Neural progenitor cell (in vitro differentiated cells): ENCODE data around the gene PLEKHM1. TPM values are rescaled to one million over a fixed set of nuclear protein-coding genes. Genes with fewer than 3 reads are reported as not detected.

Source experiments
- DNase-seq: peaks from one replicate; pipeline ENCODE4 v3.0.0-alpha.2; 2016; ENCODE audit warnings: low spot score
- H2AFZ ChIP-seq: fragments of 200-600 bp; sonication (generic); replicated peaks from 2 replicates; pipeline ENCODE4 v1.6.1; 2016; ENCODE audit warnings: antibody characterized with exemption
- H3F3A ChIP-seq: fragments of 200-600 bp; sonication (generic); 2 replicates; pipeline ENCODE4 v1.6.1; 2016; ENCODE audit warnings: antibody characterized with exemption, low read depth
- H3K27ac ChIP-seq: fragments of 200-600 bp; sonication (generic); 2 replicates; pipeline ENCODE4 v1.5.1; 2016; ENCODE audit warnings: mild to moderate bottlenecking
- H3K27me3 ChIP-seq: fragments of 200-600 bp; sonication (generic); 2 replicates; pipeline ENCODE4 v1.6.1; 2016; ENCODE audit warnings: mild to moderate bottlenecking, moderate library complexity
- H3K36me3 ChIP-seq: fragments of 200-600 bp; sonication (generic); 2 replicates; pipeline ENCODE4 v1.5.1; 2016
- H3K4me1 ChIP-seq: fragments of 200-600 bp; sonication (generic); 2 replicates; pipeline ENCODE4 v1.6.1; 2016; ENCODE audit warnings: mixed run types
- H3K4me2 ChIP-seq: fragments of 200-600 bp; sonication (generic); 2 replicates; pipeline ENCODE4 v1.6.1; 2016
- H3K4me3 ChIP-seq: fragments of 200-600 bp; sonication (generic); 2 replicates; pipeline ENCODE4 v1.5.1; 2016
- H3K79me2 ChIP-seq: fragments of 200-600 bp; sonication (generic); 2 replicates; pipeline ENCODE4 v1.6.1; 2016; ENCODE audit warnings: low read depth
- H3K9ac ChIP-seq: fragments of 200-600 bp; sonication (generic); 2 replicates; pipeline ENCODE4 v1.6.1; 2016
- H3K9me3 ChIP-seq: fragments of 200-600 bp; sonication (generic); 2 replicates; pipeline ENCODE4 v1.5.1; 2016; ENCODE audit warnings: low read depth
- H4K20me1 ChIP-seq: fragments of 200-600 bp; sonication (generic); 2 replicates; pipeline ENCODE4 v1.6.1; 2016; ENCODE audit warnings: low read depth
- H3K27ac Mint-ChIP-seq: 3 replicates; pipeline ENCODE4 v1.8.0; 2021; ENCODE audit warnings: mixed read lengths
- H3K27me3 Mint-ChIP-seq: 2 replicates; pipeline ENCODE4 v1.8.0; 2022; ENCODE audit warnings: low read depth, mild to moderate bottlenecking, inconsistent platforms, moderate library complexity, mixed read lengths; ENCODE audit not compliant: insufficient read depth
- H3K36me3 Mint-ChIP-seq: 3 replicates; pipeline ENCODE4 v1.8.0; 2021; ENCODE audit warnings: mixed read lengths
- H3K4me1 Mint-ChIP-seq: 3 replicates; pipeline ENCODE4 v1.8.0; 2021; ENCODE audit warnings: mixed read lengths
- H3K4me3 Mint-ChIP-seq: 3 replicates; pipeline ENCODE4 v1.8.0; 2021; ENCODE audit warnings: mild to moderate bottlenecking, moderate library complexity, mixed read lengths
- H3K9me3 Mint-ChIP-seq: 3 replicates; pipeline ENCODE4 v1.8.0; 2020; ENCODE audit warnings: mixed read lengths
- CTCF ChIP-seq: fragments of 200-600 bp; sonication (generic); IDR thresholded peaks from 2 replicates; pipeline ENCODE4 v1.5.1; 2017; ENCODE audit warnings: antibody characterized with exemption, mild to moderate bottlenecking
- EZH2 ChIP-seq: fragments of 200-600 bp; sonication (generic); IDR thresholded peaks from 2 replicates; pipeline ENCODE4 v1.6.1; 2017; ENCODE audit warnings: antibody characterized with exemption, mild to moderate bottlenecking, moderate library complexity
- EZH2phosphoT487 ChIP-seq: fragments of 200-600 bp; sonication (generic); IDR thresholded peaks from 2 replicates; pipeline ENCODE4 v1.6.1; 2017; ENCODE audit warnings: antibody characterized with exemption
- total RNA-seq: library from RNA; depleted of rRNA; stranded (reverse); fragments of >200 nt; gene quantifications from 2 replicates; pipeline ENCODE4 v1.2.3, GENCODE V29; 2015; ENCODE audit warnings: low replicate concordance

Gene PLEKHM1
- total RNA-seq, 1 donor from 2014 or later = 7.0 TPM

GRCh38 chr17:45424769-45425124, 65.8 kb downstream of the PLEKHM1 start:
- H3K27me3 Mint-ChIP-seq = peaks cover 20% of the 10 kb centered on the region
- TF ChIP-seq EZH2 = no peak
- TF ChIP-seq CTCF = no peak
- TF ChIP-seq EZH2phosphoT487 = no peak
- H3K9me3 ChIP-seq = no peaks in the 10 kb centered on the region
- peaks cover 15% of the 10 kb centered on the region for H4K20me1 ChIP-seq
- peaks cover 17% of the 10 kb centered on the region for H3F3A ChIP-seq
- H3K9ac ChIP-seq = no peak overlapping the region
- H3K36me3 ChIP-seq = no peaks in the 10 kb centered on the region
- no peaks in the 10 kb centered on the region for H3K79me2 ChIP-seq
- H3K4me2 ChIP-seq = no peak overlapping the region
- no peak overlapping the region for H3K4me3 ChIP-seq
- no peak overlapping the region for H3K27ac Mint-ChIP-seq
- peaks cover 19% of the 10 kb centered on the region for H3K4me1 Mint-ChIP-seq
- H3K9me3 Mint-ChIP-seq = no peaks in the 10 kb centered on the region
- no peak overlapping the region for H2AFZ ChIP-seq
- H3K27ac ChIP-seq = no peak overlapping the region
- peaks cover 39% of the 10 kb centered on the region for H3K27me3 ChIP-seq
- peak overlapping the region; percentile 24 for H3K4me3 Mint-ChIP-seq
- H3K4me1 ChIP-seq = peaks cover 19% of the 10 kb centered on the region
- no peak for DNase-seq
- no peaks in the 10 kb centered on the region for H3K36me3 Mint-ChIP-seq

GRCh38 chr17:45423975-45424335, 66.6 kb downstream of the PLEKHM1 start:
- Histone ChIP-seq H3K27me3 (peaks cover 31% of the 10 kb centered on the region), H3K9me3 (no peaks in the 10 kb centered on the region), H3F3A (peaks cover 9% of the 10 kb centered on the region), H3K79me2 (no peaks in the 10 kb centered on the region), H4K20me1 (peaks cover 9% of the 10 kb centered on the region), H3K9ac (no peak overlapping the region), H2AFZ (no peak overlapping the region), H3K4me2 (no peak overlapping the region), H3K27ac (no peak overlapping the region), H3K4me3 (no peak overlapping the region), H3K4me1 (peaks cover 17% of the 10 kb centered on the region), H3K36me3 (no peaks in the 10 kb centered on the region)
- no peak for DNase-seq
- Mint-ChIP-seq H3K27ac (no peak overlapping the region), H3K4me1 (peaks cover 17% of the 10 kb centered on the region), H3K27me3 (peaks cover 16% of the 10 kb centered on the region), H3K9me3 (no peaks in the 10 kb centered on the region), H3K36me3 (no peaks in the 10 kb centered on the region), H3K4me3 (no peak overlapping the region)
- TF ChIP-seq EZH2 (no peak), EZH2phosphoT487 (no peak), CTCF (no peak)

- H3K4me3 ChIP-seq = no peak overlapping the region
- H3K27ac Mint-ChIP-seq = no peak overlapping the region
- H4K20me1 ChIP-seq = peaks cover 3% of the 10 kb centered on the region
- peaks cover 26% of the 10 kb centered on the region for H3K27me3 ChIP-seq
- H3K9me3 Mint-ChIP-seq = no peaks in the 10 kb centered on the region
- H3K27me3 Mint-ChIP-seq = peaks cover 11% of the 10 kb centered on the region
- H3K27ac ChIP-seq = no peak overlapping the region
- H3K36me3 Mint-ChIP-seq = no peaks in the 10 kb centered on the region
- no peak overlapping the region for H3K4me2 ChIP-seq
- H3K4me3 Mint-ChIP-seq = no peak overlapping the region
- peaks cover 4% of the 10 kb centered on the region for H3F3A ChIP-seq
- H3K4me1 ChIP-seq = peaks cover 12% of the 10 kb centered on the region
- no peak for TF ChIP-seq CTCF
- no peak for TF ChIP-seq EZH2
- TF ChIP-seq EZH2phosphoT487 = no peak
- no peaks in the 10 kb centered on the region for H3K36me3 ChIP-seq
- no peak overlapping the region for H3K9ac ChIP-seq
- H3K4me1 Mint-ChIP-seq = peaks cover 12% of the 10 kb centered on the region
- no peak for DNase-seq
- H3K79me2 ChIP-seq = no peaks in the 10 kb centered on the region
- no peak overlapping the region for H2AFZ ChIP-seq
- H3K9me3 ChIP-seq = no peaks in the 10 kb centered on the region
Observed at GRCh38 chr17:45423304-45423974, 67.1 kb downstream of the PLEKHM1 start.
